OCI-LY3 (cell line): Measurements from ENCODE around the gene ZNF598.

Experiments
- CTCF ChIP-seq: fragments of 200-600, 300-600 bp; sonication (generic); IDR thresholded peaks from 2 replicates; pipeline ENCODE4 v1.5.1; 2014; ENCODE audit warnings: antibody characterized with exemption, low read length, low read depth
- EZH2phosphoT487 ChIP-seq: fragments of 200-600 bp; shearing (Covaris generic); IDR thresholded peaks from 2 replicates; pipeline ENCODE4 v1.6.1; 2018; ENCODE audit warnings: antibody characterized with exemption, mixed run types, low read depth

- TF ChIP-seq CTCF (no peak), EZH2phosphoT487 (no peak)
Observed at GRCh38 chr16:1998360-1998835, 11.2 kb downstream of the ZNF598 start.
